ENCODE data around the gene USH1G. TPM values are rescaled to one million over a fixed set of nuclear protein-coding genes. Genes with fewer than 3 reads are reported as not detected.

USH1G gene
- total and polyA plus RNA-seq, 2 of the 13 experiments (the other 11 are each of a cell fraction or from before 2014, with no cell fraction given), result 0.04 TPM; not detected in 1

- H3K36me3 ChIP-seq (replicated peaks in 1 of 2; ENCODE audit: control insufficient read depth in 1 of 2, insufficient read depth in 2 of 2, low read length in 2 of 2), result no peaks in the 10 kb centered on the region
- H3K9me3 ChIP-seq (ENCODE audit: low read length), result no peaks in the 10 kb centered on the region
- in situ Hi-C loops (cut with HindIII; ENCODE audit: extremely low pct_ligation_motif_present, low pct_unique_long_range_greater_than_20kb) (loop anchor here (5.0 kb wide), 1 partner anchor 147 kb away; no protein-coding TSS in a partner anchor), intact Hi-C loops (cut with micrococcal nuclease; ENCODE audit: unreplicated experiment) (no loop called here)
- no peak overlapping the region for H3K4me2 ChIP-seq (ENCODE audit: low read depth, low read length)
- DNase-seq (ENCODE audit: low spot score), result no peak
- CTCF ChIA-PET (ENCODE audit: low intra/inter-chr PET ratio, low total read pairs), result no interaction called here
- no peak overlapping the region for H3K9ac ChIP-seq (ENCODE audit: insufficient read depth, low read depth, low read length)
- H3K79me2 ChIP-seq (ENCODE audit: insufficient read depth, low read length), result no peaks in the 10 kb centered on the region
- FAIRE-seq, result no peak
- H2AFZ ChIP-seq (ENCODE audit: low read length), result no peak overlapping the region
- TF ChIP-seq REL (CRISPR knock-in tag; conservative IDR thresholded peaks at IDR 0.05), result no peak
- no peak for TF ChIP-seq ZNF142 (CRISPR knock-in tag; IDR thresholded peaks at IDR 0.05)
- TF ChIP-seq, protein P1, sequence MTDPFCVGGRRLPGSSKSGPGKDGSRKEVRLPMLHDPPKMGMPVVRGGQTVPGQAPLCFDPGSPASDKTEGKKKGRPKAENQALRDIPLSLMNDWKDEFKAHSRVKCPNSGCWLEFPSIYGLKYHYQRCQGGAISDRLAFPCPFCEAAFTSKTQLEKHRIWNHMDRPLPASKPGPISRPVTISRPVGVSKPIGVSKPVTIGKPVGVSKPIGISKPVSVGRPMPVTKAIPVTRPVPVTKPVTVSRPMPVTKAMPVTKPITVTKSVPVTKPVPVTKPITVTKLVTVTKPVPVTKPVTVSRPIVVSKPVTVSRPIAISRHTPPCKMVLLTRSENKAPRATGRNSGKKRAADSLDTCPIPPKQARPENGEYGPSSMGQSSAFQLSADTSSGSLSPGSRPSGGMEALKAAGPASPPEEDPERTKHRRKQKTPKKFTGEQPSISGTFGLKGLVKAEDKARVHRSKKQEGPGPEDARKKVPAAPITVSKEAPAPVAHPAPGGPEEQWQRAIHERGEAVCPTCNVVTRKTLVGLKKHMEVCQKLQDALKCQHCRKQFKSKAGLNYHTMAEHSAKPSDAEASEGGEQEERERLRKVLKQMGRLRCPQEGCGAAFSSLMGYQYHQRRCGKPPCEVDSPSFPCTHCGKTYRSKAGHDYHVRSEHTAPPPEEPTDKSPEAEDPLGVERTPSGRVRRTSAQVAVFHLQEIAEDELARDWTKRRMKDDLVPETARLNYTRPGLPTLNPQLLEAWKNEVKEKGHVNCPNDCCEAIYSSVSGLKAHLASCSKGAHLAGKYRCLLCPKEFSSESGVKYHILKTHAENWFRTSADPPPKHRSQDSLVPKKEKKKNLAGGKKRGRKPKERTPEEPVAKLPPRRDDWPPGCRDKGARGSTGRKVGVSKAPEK (CRISPR knock-in tag; IDR thresholded peaks at IDR 0.05; ENCODE audit: borderline replicate concordance), result no peak
- no peak for TF ChIP-seq ZNF263 (CRISPR knock-in tag; IDR thresholded peaks at IDR 0.05)
- no peak for TF ChIP-seq CENPT (CRISPR knock-in tag; IDR thresholded peaks at IDR 0.05; ENCODE audit: low read depth)
- no peak for TF ChIP-seq RBM39 (IDR thresholded peaks at IDR 0.05; ENCODE audit: low read depth, low read length, poor library complexity, severe bottlenecking)
- no peak for TF ChIP-seq KAT8 (CRISPR knock-in tag; IDR thresholded peaks at IDR 0.05)
- no peak for TF ChIP-seq ZNF773 (CRISPR knock-in tag; IDR thresholded peaks at IDR 0.05; ENCODE audit: borderline replicate concordance)
- H4K20me1 ChIP-seq (ENCODE audit: insufficient read depth, low read length), result no peaks in the 10 kb centered on the region
- 29% methylated on average over 10 of the region's 12 CpGs for WGBS (ENCODE audit: low lambda C conversion rate)
- no TSS peak for BruUV-seq (replicated peaks)
- peaks cover 15 to 66% of the 10 kb centered on the region in 2 experiments for H3K27me3 ChIP-seq (ENCODE audit: control insufficient read depth in 1 of 2, insufficient read depth in 2 of 2, low read length in 2 of 2)
- no peak overlapping the region for H3K27ac ChIP-seq (ENCODE audit: extremely low read length, insufficient read depth, low read length)
- peaks cover 10% of the 10 kb centered on the region for H3K4me1 ChIP-seq (ENCODE audit: insufficient read depth, low read length)
- POLR2A ChIA-PET, result interaction anchor here (1.0 kb wide), 1 partner anchor 8 kb away, joined by 3 read pairs; no protein-coding TSS in a partner anchor
- H3K4me3 ChIP-seq (replicated peaks in 1 of 3; ENCODE audit: insufficient read depth in 1 of 3, low read depth in 2 of 3, low read length in 3 of 3), result no peak overlapping the region
- ATAC-seq, result no peak; the same call in 2 of the 3 replicates
These were observed 26.5 kb upstream of the USH1G start for GRCh38 chr17:74949455-74950115.

All from HepG2 (cell line).